Measurements from ENCODE around the gene HOGA1. TPM values are rescaled to one million over a fixed set of nuclear protein-coding genes. Genes with fewer than 3 reads are reported as not detected.
"Not testable (repeated sequence)": the region's sequence is repeated elsewhere in the genome, so short reads cannot be mapped to it uniquely, and the experiment has no call there.

Gene HOGA1
- total RNA-seq, 2 experiments from 2014 or later: not detected

GRCh38 chr10:97546456-97547270 lies 37.5 kb upstream of the HOGA1 start:
- intact Hi-C loops (cut with micrococcal nuclease): no loop called here
- Mint-ChIP-seq H3K36me3 (no peaks in the 10 kb centered on the region), H3K9me3 (no peaks in the 10 kb centered on the region), H3K27ac (no peak overlapping the region), H3K4me3 (no peak overlapping the region), H3K27me3 (peaks cover 2% of the 10 kb centered on the region), H3K4me1 (ENCODE audit: low read depth) (peaks cover 22% of the 10 kb centered on the region)
- POLR2A ChIA-PET: interaction anchor here (0.8 to 0.9 kb wide), 2 partner anchors 92 to 140 kb away, joined by 3 read pairs; partner anchors contain the start of gene AVPI1
- DNase-seq: no peak
- CTCF ChIA-PET: interaction anchor here (0.6 to 2.1 kb wide), 5 partner anchors 11 to 133 kb away, joined by 3 to 17 read pairs (median 4); no protein-coding TSS in a partner anchor

- DNase-seq: no peak
- H3K27me3 Mint-ChIP-seq: peaks cover 2% of the 10 kb centered on the region
- intact Hi-C loops (cut with micrococcal nuclease): no loop called here
- peaks cover 16% of the 10 kb centered on the region for H3K4me1 Mint-ChIP-seq (ENCODE audit: low read depth)
- no peaks in the 10 kb centered on the region for H3K36me3 Mint-ChIP-seq
- ChIA-PET POLR2A (no interaction called here), CTCF (interaction anchor here (1.4 to 2.1 kb wide), 2 partner anchors 12 to 14 kb away, joined by 3 to 17 read pairs; no protein-coding TSS in a partner anchor)
- H3K9me3 Mint-ChIP-seq: no peaks in the 10 kb centered on the region
- no peak overlapping the region for H3K27ac Mint-ChIP-seq
- no peak overlapping the region for H3K4me3 Mint-ChIP-seq
These were observed 37.0 kb upstream of the HOGA1 start for GRCh38 chr10:97547271-97547600.

GRCh38 chr10:97547962-97548361 lies 36.2 kb upstream of the HOGA1 start:
- CTCF ChIA-PET: interaction anchor here (0.5 kb wide), 1 partner anchor 12 kb away, joined by 3 read pairs; no protein-coding TSS in a partner anchor

GRCh38 chr10:97548828-97549455 lies 35.2 kb upstream of the HOGA1 start:
- intact Hi-C loops (cut with micrococcal nuclease): no loop called here
- DNase-seq: peak; percentile 5
- H3K4me3 Mint-ChIP-seq: no peak overlapping the region
- ChIA-PET CTCF (interaction anchor here (1.1 kb wide), 1 partner anchor 23 kb away, joined by 3 read pairs; no protein-coding TSS in a partner anchor), POLR2A (no interaction called here)
- H3K9me3 Mint-ChIP-seq: no peaks in the 10 kb centered on the region
- no peak overlapping the region for H3K27ac Mint-ChIP-seq
- H3K27me3 Mint-ChIP-seq: peaks cover 2% of the 10 kb centered on the region
- no peaks in the 10 kb centered on the region for H3K36me3 Mint-ChIP-seq
- no peaks in the 10 kb centered on the region for H3K4me1 Mint-ChIP-seq (ENCODE audit: low read depth)

More at GRCh38 chr10:97547962-97548361, 36.2 kb upstream of the HOGA1 start:
- Mint-ChIP-seq H3K27me3 (peaks cover 2% of the 10 kb centered on the region), H3K4me3 (no peak overlapping the region), H3K36me3 (no peaks in the 10 kb centered on the region), H3K4me1 (ENCODE audit: low read depth) (peaks cover 9% of the 10 kb centered on the region), H3K9me3 (no peaks in the 10 kb centered on the region), H3K27ac (no peak overlapping the region)
- intact Hi-C loops (cut with micrococcal nuclease): no loop called here
- no peak for DNase-seq
- POLR2A ChIA-PET: no interaction called here

GRCh38 chr10:97549587-97550322 lies 34.4 kb upstream of the HOGA1 start:
- POLR2A ChIA-PET: no interaction called here

GRCh38 chr10:97550336-97551149 lies 33.6 kb upstream of the HOGA1 start:
- intact Hi-C loops (cut with micrococcal nuclease): no loop called here
- no peaks in the 10 kb centered on the region for H3K9me3 Mint-ChIP-seq
- no peaks in the 10 kb centered on the region for H3K4me1 Mint-ChIP-seq (ENCODE audit: low read depth)
- ChIA-PET CTCF (interaction anchor here (0.6 to 5.7 kb wide), 2 partner anchors 10 to 16 kb away, joined by 3 to 115 read pairs; no protein-coding TSS in a partner anchor), POLR2A (no interaction called here)
- H3K27me3 Mint-ChIP-seq: no peaks in the 10 kb centered on the region
- no peak overlapping the region for H3K27ac Mint-ChIP-seq
- no peak overlapping the region for H3K4me3 Mint-ChIP-seq
- H3K36me3 Mint-ChIP-seq: no peaks in the 10 kb centered on the region
- DNase-seq: no peak

More at GRCh38 chr10:97549587-97550322, 34.4 kb upstream of the HOGA1 start:
- Mint-ChIP-seq H3K4me3 (no peak overlapping the region), H3K27ac (no peak overlapping the region), H3K27me3 (peaks cover 2% of the 10 kb centered on the region), H3K9me3 (no peaks in the 10 kb centered on the region), H3K36me3 (no peaks in the 10 kb centered on the region), H3K4me1 (ENCODE audit: low read depth) (no peaks in the 10 kb centered on the region)
- CTCF ChIA-PET: interaction anchor here (5.7 kb wide), 1 partner anchor 16 kb away, joined by 115 read pairs; no protein-coding TSS in a partner anchor
- intact Hi-C loops (cut with micrococcal nuclease): no loop called here
- no peak for DNase-seq

- DNase-seq: no peak
- H3K36me3 Mint-ChIP-seq: no peaks in the 10 kb centered on the region
- no peak overlapping the region for H3K27ac Mint-ChIP-seq
- ChIA-PET POLR2A (no interaction called here), CTCF (interaction anchor here (0.6 to 5.7 kb wide), 8 partner anchors 11 to 145 kb away, joined by 3 to 115 read pairs (median 10); no protein-coding TSS in a partner anchor)
- H3K4me3 Mint-ChIP-seq: no peak overlapping the region
- peaks cover 3% of the 10 kb centered on the region for H3K9me3 Mint-ChIP-seq
- no peaks in the 10 kb centered on the region for H3K27me3 Mint-ChIP-seq
- intact Hi-C loops (cut with micrococcal nuclease): no loop called here
- no peaks in the 10 kb centered on the region for H3K4me1 Mint-ChIP-seq (ENCODE audit: low read depth)
These were observed 32.9 kb upstream of the HOGA1 start for GRCh38 chr10:97551271-97551670.

- Mint-ChIP-seq H3K9me3 (peaks cover 3% of the 10 kb centered on the region), H3K4me1 (ENCODE audit: low read depth) (no peaks in the 10 kb centered on the region), H3K4me3 (no peak overlapping the region), H3K27me3 (no peaks in the 10 kb centered on the region), H3K27ac (no peak overlapping the region), H3K36me3 (no peaks in the 10 kb centered on the region)
- ChIA-PET CTCF (interaction anchor here (0.6 to 5.7 kb wide), 40 partner anchors 9 to 671 kb away, joined by 3 to 115 read pairs (median 4); partner anchors contain the start of genes ANKRD2, AVPI1 and UBTD1), POLR2A (no interaction called here)
- intact Hi-C loops (cut with micrococcal nuclease): loop anchor here (1.0 to 2.0 kb wide), 4 partner anchors 18 to 146 kb away; partner anchors contain the start of genes MMS19 and UBTD1
- peak; percentile 75 for DNase-seq
These were observed 30.6 kb upstream of the HOGA1 start for GRCh38 chr10:97553575-97554031.

GRCh38 chr10:97554336-97554735 lies 29.9 kb upstream of the HOGA1 start:
- H3K27me3 Mint-ChIP-seq; H3K4me3 Mint-ChIP-seq; H3K9me3 Mint-ChIP-seq; intact Hi-C loops (cut with micrococcal nuclease); H3K27ac Mint-ChIP-seq; H3K4me1 Mint-ChIP-seq (ENCODE audit: low read depth); DNase-seq; H3K36me3 Mint-ChIP-seq: not testable (repeated sequence)
- ChIA-PET CTCF (interaction anchor here (0.6 to 5.7 kb wide), 35 partner anchors 10 to 671 kb away, joined by 3 to 115 read pairs (median 4); partner anchors contain the start of genes ANKRD2, AVPI1 and UBTD1), POLR2A (interaction anchor here (0.6 kb wide), 1 partner anchor 214 kb away, joined by 3 read pairs; no protein-coding TSS in a partner anchor)

GRCh38 chr10:97555541-97555940 lies 28.6 kb upstream of the HOGA1 start:
- H3K27me3 Mint-ChIP-seq; H3K36me3 Mint-ChIP-seq; H3K9me3 Mint-ChIP-seq; H3K4me3 Mint-ChIP-seq; intact Hi-C loops (cut with micrococcal nuclease); H3K27ac Mint-ChIP-seq; H3K4me1 Mint-ChIP-seq (ENCODE audit: low read depth); POLR2A ChIA-PET; DNase-seq: not testable (repeated sequence)
- CTCF ChIA-PET: interaction anchor here (0.7 to 5.7 kb wide), 7 partner anchors 13 to 95 kb away, joined by 3 to 115 read pairs (median 4); partner anchors contain the start of gene UBTD1

- H3K27ac Mint-ChIP-seq; H3K4me3 Mint-ChIP-seq; H3K4me1 Mint-ChIP-seq (ENCODE audit: low read depth); POLR2A ChIA-PET; intact Hi-C loops (cut with micrococcal nuclease); CTCF ChIA-PET; H3K36me3 Mint-ChIP-seq; H3K9me3 Mint-ChIP-seq; DNase-seq; H3K27me3 Mint-ChIP-seq: not testable (repeated sequence)
These were observed 23.3 kb upstream of the HOGA1 start for GRCh38 chr10:97560731-97561381.

Measured in activated CD4-positive, alpha-beta memory T cell treated with anti-CD3 and anti-CD28 coated beads for 36 hours (primary cell).